Fibroblast of gingiva (primary cell): ENCODE measurements around the gene RDH16.
"Not testable (repeated sequence)": the region's sequence is repeated elsewhere in the genome, so short reads cannot be mapped to it uniquely, and the experiment has no call there.

Experiments used
- DNase-seq: peaks from one replicate; pipeline ENCODE4 v3.0.0-alpha.2; 2011; ENCODE audit warnings: low read depth

RDH16 gene

DNA sequence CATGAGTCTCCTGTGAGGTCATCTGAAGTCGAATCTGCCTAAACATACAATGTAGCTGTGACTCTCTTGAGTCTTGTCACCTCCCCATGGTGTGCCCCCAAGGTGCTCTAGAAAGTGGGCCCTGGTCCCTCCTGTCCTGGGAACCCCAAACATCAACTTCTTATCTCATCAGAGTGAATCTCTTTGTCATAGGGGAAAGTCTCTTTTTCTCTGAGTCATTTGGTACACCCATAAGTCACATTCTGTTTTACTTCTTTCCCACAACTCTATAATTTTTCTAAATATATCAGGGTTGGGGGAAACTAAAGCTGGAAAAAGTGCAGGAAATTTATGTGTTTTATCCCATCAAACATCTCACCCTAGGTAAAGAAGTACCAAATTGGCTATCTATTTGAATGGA lies 36.1 kb downstream of the RDH16 start:
- DNase-seq, result no peak

DNA sequence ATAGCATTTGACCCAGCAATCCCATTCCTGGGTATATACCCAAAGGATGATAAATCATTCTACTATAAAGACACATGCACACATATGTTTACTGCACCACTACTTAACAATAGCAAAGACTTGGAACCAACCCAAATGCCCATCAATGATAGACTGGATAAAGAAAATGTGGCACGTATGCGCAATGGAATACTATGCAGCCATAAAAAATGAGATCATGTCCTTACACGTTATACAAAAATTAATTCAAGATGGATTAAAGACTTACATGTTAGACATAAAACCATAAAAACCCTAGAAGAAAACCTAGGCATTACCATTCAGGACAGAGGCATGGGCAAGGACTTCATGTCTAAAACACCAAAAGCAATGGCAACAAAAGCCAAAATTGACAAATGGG lies 39.3 kb downstream of the RDH16 start:
- DNase-seq, result not testable (repeated sequence)

DNA sequence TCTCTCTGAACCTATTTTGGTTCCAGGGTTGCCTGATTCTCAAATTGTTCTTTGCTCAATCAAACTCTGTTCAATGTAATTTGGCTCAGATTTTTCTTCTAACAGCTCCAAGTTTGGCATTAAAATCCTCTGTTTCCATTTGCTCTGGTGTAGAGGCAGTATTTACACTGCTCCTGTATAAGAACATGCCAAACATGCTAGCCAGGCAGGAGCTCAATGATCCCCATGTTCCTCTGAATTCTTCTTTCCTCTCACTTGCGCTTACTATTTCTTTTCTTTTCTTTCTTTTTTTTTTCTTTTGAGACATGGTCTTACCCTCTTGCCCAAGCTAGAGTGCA lies 40.4 kb downstream of the RDH16 start:
- no peak for DNase-seq

DNA sequence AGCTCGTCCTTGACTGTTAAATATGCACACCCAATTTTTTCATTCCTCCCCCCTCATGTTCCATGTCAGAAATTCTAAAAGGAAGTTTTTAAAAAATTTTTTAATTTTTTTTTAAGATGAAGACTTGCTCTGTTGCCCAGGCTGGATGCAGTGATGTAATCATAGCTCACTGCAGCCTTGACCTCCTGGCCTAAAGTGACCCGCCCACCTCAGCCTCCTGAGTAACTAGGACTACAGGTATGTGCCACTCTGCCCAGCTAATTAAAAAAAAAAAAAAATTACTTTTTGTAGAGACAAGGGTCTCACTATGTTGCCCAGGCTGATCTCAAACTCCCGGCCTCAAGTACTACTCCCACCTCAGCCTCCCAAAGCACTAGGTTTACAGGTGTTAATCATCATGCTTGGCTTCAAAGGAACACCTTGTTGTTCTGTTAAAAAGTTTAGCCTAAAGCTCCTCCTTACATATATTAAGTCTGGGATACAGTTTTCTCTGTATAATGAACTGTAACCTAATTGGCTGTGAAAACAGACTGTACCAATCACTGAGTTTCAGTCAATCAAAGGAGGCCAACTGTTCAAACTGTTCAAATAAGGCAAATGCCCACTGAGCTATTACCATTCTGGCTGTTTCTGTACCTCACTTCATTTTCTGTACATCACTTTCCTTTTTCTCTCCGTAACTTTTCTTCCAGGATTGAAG lies 41.0 kb downstream of the RDH16 start:
- DNase-seq, result no peak

DNA sequence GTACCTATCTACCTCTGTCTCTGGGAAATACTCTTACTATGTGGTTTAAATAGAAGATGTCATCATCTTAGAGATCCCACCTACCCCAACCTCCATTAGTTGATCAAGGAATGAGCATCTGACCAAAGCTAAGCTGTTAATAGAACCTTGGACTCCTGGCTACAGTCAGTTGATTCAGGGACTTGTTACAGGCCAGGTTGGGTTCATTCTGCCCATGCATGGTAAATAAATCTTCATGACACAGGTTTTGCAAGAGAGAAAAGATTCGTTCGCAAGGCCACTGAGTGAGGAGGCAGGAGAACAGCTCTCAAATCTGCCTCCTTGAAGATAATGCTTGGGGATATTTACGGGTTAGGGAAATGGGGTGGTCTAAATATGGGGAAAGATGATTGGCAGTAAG lies 42.7 kb downstream of the RDH16 start:
- no peak for DNase-seq

DNA sequence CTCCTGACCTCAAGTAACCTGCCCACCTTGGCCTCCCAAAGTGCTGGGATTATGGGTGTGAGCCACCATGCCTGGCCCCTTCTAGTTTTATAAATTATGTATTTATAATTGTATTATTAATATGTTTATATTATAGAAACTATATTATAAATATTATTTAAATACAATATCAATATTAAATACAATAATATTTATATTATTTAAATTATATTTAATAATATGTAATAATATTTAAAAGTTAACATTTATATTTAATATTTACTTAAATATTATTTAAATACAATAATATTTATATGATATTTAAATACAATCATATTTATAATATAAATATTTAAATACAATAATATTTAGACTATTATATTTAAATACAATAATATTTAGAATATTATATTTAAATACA lies 43.2 kb downstream of the RDH16 start:
- DNase-seq, result no peak

DNA sequence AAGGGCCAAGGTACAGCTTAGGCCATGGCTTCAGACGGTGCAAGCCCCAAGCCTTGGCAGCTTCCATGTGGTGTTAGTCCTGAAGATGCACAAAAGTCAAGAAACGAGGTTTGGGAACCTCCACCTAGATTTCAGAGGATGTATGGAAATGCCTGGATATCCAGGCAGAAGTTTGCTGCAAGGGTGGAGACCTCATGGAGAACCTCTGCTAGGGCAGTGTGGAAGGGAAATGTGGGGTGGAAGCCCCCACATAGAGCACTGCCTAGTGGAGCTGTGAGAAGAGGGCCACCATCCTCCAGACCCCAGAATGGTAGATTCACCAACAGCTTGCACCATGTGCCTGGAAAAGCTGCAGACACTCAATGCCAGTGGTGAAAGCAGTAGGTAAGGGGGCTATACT lies 48.0 kb downstream of the RDH16 start:
- DNase-seq, result not testable (repeated sequence)

DNA sequence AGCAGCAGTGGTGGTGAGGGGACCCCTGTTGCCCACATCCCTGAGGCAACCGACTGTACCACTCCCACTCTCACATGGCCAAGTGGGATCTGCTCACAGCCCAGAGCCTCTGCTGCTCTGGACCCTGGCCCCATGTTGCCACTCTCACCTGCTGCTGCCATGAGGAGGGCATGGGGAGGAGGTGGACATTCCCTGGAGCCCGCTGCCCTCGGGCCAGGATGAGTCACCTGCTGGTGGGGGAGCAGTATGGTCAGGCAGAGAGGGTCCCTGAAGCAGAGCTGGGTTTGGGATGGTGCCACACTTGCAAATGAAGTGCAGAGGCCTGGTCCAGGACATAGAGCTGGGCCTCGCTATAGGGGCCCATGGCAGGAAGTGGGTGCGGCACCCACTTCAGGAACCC lies 49.3 kb downstream of the RDH16 start:
- DNase-seq, result no peak

DNA sequence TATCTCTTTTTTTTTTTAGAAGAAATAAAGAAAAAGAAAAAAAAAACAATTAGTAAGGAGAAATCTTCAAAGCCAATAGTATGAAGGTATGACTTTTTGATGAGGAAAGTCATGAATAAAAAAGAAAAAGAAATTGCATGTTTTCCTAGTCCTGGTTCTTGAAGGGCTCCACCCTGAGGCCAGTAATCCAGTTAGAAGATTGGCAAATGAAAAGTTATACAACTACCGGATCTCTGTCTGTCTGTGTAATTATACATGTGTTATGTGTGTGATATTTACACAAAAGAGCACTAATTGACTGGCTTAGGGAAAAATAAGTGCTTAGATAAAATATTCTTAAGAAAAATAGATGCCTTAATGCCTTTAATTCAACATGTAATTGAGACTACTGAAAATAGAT lies 51.6 kb downstream of the RDH16 start:
- no peak for DNase-seq

DNA sequence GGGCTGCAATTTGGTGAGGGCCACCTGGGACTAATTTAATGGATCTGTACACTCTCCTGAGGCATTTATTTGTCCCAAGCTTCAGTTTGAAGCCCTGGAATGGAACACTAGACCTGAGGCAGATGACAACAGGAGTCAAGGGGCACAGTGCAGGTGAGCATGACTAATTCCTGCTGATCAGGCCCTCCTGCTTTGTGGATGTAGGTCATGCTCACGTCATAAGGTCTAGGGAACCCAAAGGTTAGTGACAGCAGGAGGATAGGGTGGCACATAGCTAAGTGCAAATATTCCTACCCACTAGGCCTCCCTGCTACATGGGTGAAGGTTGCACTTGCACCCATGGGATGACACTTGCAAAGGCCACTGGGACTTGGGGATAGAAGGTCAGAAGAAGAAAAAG lies 54.0 kb downstream of the RDH16 start:
- DNase-seq, result no peak
